Measurements from ENCODE around the gene CCDC148. TPM values are rescaled to one million over a fixed set of nuclear protein-coding genes. Genes with fewer than 3 reads are reported as not detected.

CCDC148 gene
- total and polyA plus RNA-seq, 10 of the 15 experiments (the other 5 are each of a cell fraction or from before 2014, with no cell fraction given): 0.07 to 0.30 (median 0.18) TPM; not detected in 7

DNA sequence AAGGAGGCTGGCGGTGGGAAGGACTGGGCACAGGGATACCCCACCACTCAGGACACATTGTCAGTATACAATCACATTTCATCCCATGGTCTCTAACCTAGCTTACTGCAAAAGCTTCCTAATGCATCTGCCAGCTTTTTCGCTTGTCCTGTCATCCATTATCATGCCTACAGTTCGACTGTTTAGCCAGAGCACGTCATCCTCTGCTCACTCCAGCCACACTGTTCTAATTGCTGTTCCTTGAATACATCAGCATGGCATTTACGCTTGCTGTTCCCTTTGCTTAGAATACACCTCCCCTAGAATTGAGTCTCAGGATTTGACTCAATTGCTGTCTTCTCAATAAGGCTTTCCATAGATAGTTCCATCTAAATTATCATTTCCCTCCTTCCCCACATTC is 166.3 kb downstream of the CCDC148 start:
- no peak for FAIRE-seq
- H3K79me2 ChIP-seq (ENCODE audit: control insufficient read depth, insufficient read depth, low read length): no peaks in the 10 kb centered on the region
- H3K9me3 ChIP-seq (replicated peaks; ENCODE audit: control insufficient read depth, insufficient read depth, low read length): no peaks in the 10 kb centered on the region
- no peak overlapping the region for H3K27ac ChIP-seq (ENCODE audit: control insufficient read depth, insufficient read depth)
- H2AFZ ChIP-seq (ENCODE audit: control insufficient read depth, low read depth, low read length): no peak overlapping the region
- intact Hi-C loops (cut with micrococcal nuclease; ENCODE audit: unreplicated experiment) (no loop called here), in situ Hi-C loops (cut with MboI) (no loop called here)
- no peak overlapping the region for H3K9ac ChIP-seq (ENCODE audit: control insufficient read depth, insufficient read depth, low read length)
- no peak overlapping the region for H3K4me2 ChIP-seq (ENCODE audit: control insufficient read depth, insufficient read depth)
- H3K4me3 ChIP-seq: no peak overlapping the region
- H3K4me1 ChIP-seq (ENCODE audit: control insufficient read depth, insufficient read depth, low read length): no peaks in the 10 kb centered on the region
- H4K20me1 ChIP-seq (ENCODE audit: control insufficient read depth, insufficient read depth): no peaks in the 10 kb centered on the region
- no peak for ATAC-seq
- DNase-seq (ENCODE audit: low read depth, low spot score): no peak
- ChIA-PET RAD21 (ENCODE audit: unreplicated experiment) (no interaction called here), POLR2A (no interaction called here), CTCF (no interaction called here), SMC1A (ENCODE audit: uncharacterized antibody, unreplicated experiment) (no interaction called here)
- no peaks in the 10 kb centered on the region for H3K36me3 ChIP-seq (ENCODE audit: control insufficient read depth in 2 of 2, insufficient read depth in 2 of 2, low read length in 1 of 2)
- WGBS (ENCODE audit: insufficient coverage, insufficient replicate concordance, low lambda C conversion rate, missing lambda C conversion rate): 42% methylated on average over 5 of the region's 5 CpGs
- BruUV-seq (replicated peaks): no TSS peak
- H3K27me3 ChIP-seq (replicated peaks in 1 of 2; ENCODE audit: control insufficient read depth in 2 of 2, insufficient read depth in 2 of 2, low read length in 1 of 2): no peaks in the 10 kb centered on the region
- no peak for TF ChIP-seq E4F1 (IDR thresholded peaks at IDR 0.05; ENCODE audit: borderline replicate concordance, partially characterized antibody)
- TF ChIP-seq ZNF622 (IDR thresholded peaks at IDR 0.05): no peak
- TF ChIP-seq CHD1 (IDR thresholded peaks at IDR 0.05; ENCODE audit: low read depth, low read length): no peak
- TF ChIP-seq CREM (IDR thresholded peaks at IDR 0.05; ENCODE audit: low read depth): no peak
- no peak for TF ChIP-seq NFYB (IDR thresholded peaks at IDR 0.05; ENCODE audit: insufficient read depth, low read depth, low read length)
- TF ChIP-seq, protein P1, sequence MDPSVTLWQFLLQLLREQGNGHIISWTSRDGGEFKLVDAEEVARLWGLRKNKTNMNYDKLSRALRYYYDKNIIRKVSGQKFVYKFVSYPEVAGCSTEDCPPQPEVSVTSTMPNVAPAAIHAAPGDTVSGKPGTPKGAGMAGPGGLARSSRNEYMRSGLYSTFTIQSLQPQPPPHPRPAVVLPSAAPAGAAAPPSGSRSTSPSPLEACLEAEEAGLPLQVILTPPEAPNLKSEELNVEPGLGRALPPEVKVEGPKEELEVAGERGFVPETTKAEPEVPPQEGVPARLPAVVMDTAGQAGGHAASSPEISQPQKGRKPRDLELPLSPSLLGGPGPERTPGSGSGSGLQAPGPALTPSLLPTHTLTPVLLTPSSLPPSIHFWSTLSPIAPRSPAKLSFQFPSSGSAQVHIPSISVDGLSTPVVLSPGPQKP (IDR thresholded peaks at IDR 0.05; ENCODE audit: low read depth, low read length): no peak
- no peak for TF ChIP-seq SUZ12 (IDR thresholded peaks at IDR 0.05; ENCODE audit: unreplicated experiment)
- no peak for TF ChIP-seq EGR1 (IDR thresholded peaks at IDR 0.05; ENCODE audit: borderline replicate concordance in 1 of 2, low read depth in 2 of 2, low read length in 2 of 2)
- no peak for TF ChIP-seq STAT3 (IDR thresholded peaks at IDR 0.05; ENCODE audit: low read depth, low read length)
- no peak for TF ChIP-seq SPI1 (IDR thresholded peaks at IDR 0.05; ENCODE audit: borderline replicate concordance, insufficient read depth, low read depth, low read length)
- no peak for TF ChIP-seq KDM1A (IDR thresholded peaks at IDR 0.05; ENCODE audit: borderline replicate concordance)
- TF ChIP-seq EED (IDR thresholded peaks at IDR 0.05; ENCODE audit: low read depth): no peak
- no peak for TF ChIP-seq KLF5 (IDR thresholded peaks at IDR 0.05; ENCODE audit: partially characterized antibody)
- TF ChIP-seq, protein P2, sequence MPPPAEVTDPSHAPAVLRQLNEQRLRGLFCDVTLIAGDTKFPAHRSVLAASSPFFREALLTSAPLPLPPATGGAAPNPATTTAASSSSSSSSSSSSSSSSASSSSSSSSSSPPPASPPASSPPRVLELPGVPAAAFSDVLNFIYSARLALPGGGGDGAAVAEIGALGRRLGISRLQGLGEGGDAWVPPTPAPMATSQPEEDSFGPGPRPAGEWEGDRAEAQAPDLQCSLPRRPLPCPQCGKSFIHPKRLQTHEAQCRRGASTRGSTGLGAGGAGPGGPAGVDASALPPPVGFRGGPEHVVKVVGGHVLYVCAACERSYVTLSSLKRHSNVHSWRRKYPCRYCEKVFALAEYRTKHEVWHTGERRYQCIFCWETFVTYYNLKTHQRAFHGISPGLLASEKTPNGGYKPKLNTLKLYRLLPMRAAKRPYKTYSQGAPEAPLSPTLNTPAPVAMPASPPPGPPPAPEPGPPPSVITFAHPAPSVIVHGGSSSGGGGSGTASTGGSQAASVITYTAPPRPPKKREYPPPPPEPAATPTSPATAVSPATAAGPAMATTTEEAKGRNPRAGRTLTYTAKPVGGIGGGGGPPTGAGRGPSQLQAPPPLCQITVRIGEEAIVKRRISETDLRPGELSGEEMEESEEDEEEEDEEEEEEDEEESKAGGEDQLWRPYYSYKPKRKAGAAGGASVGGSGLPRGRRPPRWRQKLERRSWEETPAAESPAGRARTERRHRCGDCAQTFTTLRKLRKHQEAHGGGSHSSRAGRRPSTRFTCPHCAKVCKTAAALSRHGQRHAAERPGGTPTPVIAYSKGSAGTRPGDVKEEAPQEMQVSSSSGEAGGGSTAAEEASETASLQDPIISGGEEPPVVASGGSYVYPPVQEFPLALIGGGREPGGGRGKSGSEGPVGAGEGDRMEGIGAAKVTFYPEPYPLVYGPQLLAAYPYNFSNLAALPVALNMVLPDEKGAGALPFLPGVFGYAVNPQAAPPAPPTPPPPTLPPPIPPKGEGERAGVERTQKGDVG (CRISPR knock-in tag; IDR thresholded peaks at IDR 0.05): no peak
- no peak for TF ChIP-seq NFIC (IDR thresholded peaks at IDR 0.05; ENCODE audit: low read depth, low read length)
- TF ChIP-seq EP300 (IDR thresholded peaks at IDR 0.05; ENCODE audit: borderline replicate concordance in 1 of 2, control insufficient read depth in 1 of 2, low read depth in 2 of 2, low read length in 2 of 2): no peak
